ENCODE results near the gene DLGAP1. TPM values are rescaled to one million over a fixed set of nuclear protein-coding genes. Genes with fewer than 3 reads are reported as not detected.

DLGAP1 gene
- total RNA-seq, 2 experiments from 2014 or later = not detected

- Mint-ChIP-seq H3K9me3 (ENCODE audit: insufficient read depth) (no peaks in the 10 kb centered on the region), H3K27me3 (ENCODE audit: low read depth) (peaks cover 12% of the 10 kb centered on the region)
- POLR2A ChIA-PET = no interaction called here
Observed at GRCh38 chr18:3870914-3871313, 584.2 kb downstream of the DLGAP1 start.

GRCh38 chr18:3869848-3870247 is 585.3 kb downstream of the DLGAP1 start:
- ChIA-PET CTCF (interaction anchor here (0.9 to 2.3 kb wide), 3 partner anchors 37 to 99 kb away, joined by 3 to 18 read pairs (median 3); no protein-coding TSS in a partner anchor), POLR2A (no interaction called here)
- DNase-seq (no peak), ATAC-seq (no peak)
- no peak overlapping the region for H3K27ac Mint-ChIP-seq
- H3K4me1 Mint-ChIP-seq (ENCODE audit: low read depth) = no peaks in the 10 kb centered on the region
- no peak overlapping the region for H3K4me3 Mint-ChIP-seq
- no peaks in the 10 kb centered on the region for H3K9me3 Mint-ChIP-seq (ENCODE audit: insufficient read depth)
- peaks cover 12% of the 10 kb centered on the region for H3K27me3 Mint-ChIP-seq (ENCODE audit: low read depth)
- H3K36me3 Mint-ChIP-seq (ENCODE audit: low read depth) = no peaks in the 10 kb centered on the region

More at GRCh38 chr18:3870914-3871313, 584.2 kb downstream of the DLGAP1 start:
- Mint-ChIP-seq H3K27ac (no peak overlapping the region), H3K36me3 (ENCODE audit: low read depth) (no peaks in the 10 kb centered on the region), H3K4me1 (ENCODE audit: low read depth) (no peaks in the 10 kb centered on the region), H3K4me3 (no peak overlapping the region)
- DNase-seq (no peak), ATAC-seq (no peak)
- CTCF ChIA-PET = interaction anchor here (2.3 kb wide), 1 partner anchor 100 kb away, joined by 18 read pairs; no protein-coding TSS in a partner anchor

- DNase-seq (no peak), ATAC-seq (no peak)
- H3K9me3 Mint-ChIP-seq (ENCODE audit: insufficient read depth) = no peaks in the 10 kb centered on the region
- H3K27me3 Mint-ChIP-seq (ENCODE audit: low read depth) = peaks cover 5% of the 10 kb centered on the region
- no peaks in the 10 kb centered on the region for H3K4me1 Mint-ChIP-seq (ENCODE audit: low read depth)
- ChIA-PET POLR2A (no interaction called here), CTCF (interaction anchor here (1.3 kb wide), 1 partner anchor 149 kb away, joined by 3 read pairs; no protein-coding TSS in a partner anchor)
- H3K4me3 Mint-ChIP-seq = no peak overlapping the region
- no peaks in the 10 kb centered on the region for H3K36me3 Mint-ChIP-seq (ENCODE audit: low read depth)
- H3K27ac Mint-ChIP-seq = no peak overlapping the region
Observed at GRCh38 chr18:3867864-3868311, 587.2 kb downstream of the DLGAP1 start.

GRCh38 chr18:3867236-3867635 is 587.9 kb downstream of the DLGAP1 start:
- no peaks in the 10 kb centered on the region for H3K4me1 Mint-ChIP-seq (ENCODE audit: low read depth)
- no peaks in the 10 kb centered on the region for H3K36me3 Mint-ChIP-seq (ENCODE audit: low read depth)
- POLR2A ChIA-PET = no interaction called here
- ATAC-seq (no peak), DNase-seq (no peak)
- H3K27me3 Mint-ChIP-seq (ENCODE audit: low read depth) = no peaks in the 10 kb centered on the region
- no peak overlapping the region for H3K27ac Mint-ChIP-seq
- no peaks in the 10 kb centered on the region for H3K9me3 Mint-ChIP-seq (ENCODE audit: insufficient read depth)
- CTCF ChIA-PET = interaction anchor here (1.3 kb wide), 1 partner anchor 149 kb away, joined by 3 read pairs; no protein-coding TSS in a partner anchor
- H3K4me3 Mint-ChIP-seq = no peak overlapping the region

- Mint-ChIP-seq H3K4me3 (no peak overlapping the region), H3K27ac (no peak overlapping the region), H3K4me1 (ENCODE audit: low read depth) (no peaks in the 10 kb centered on the region), H3K36me3 (ENCODE audit: low read depth) (no peaks in the 10 kb centered on the region), H3K9me3 (ENCODE audit: insufficient read depth) (no peaks in the 10 kb centered on the region), H3K27me3 (ENCODE audit: low read depth) (no peaks in the 10 kb centered on the region)
- DNase-seq = no peak
- ChIA-PET CTCF (no interaction called here), POLR2A (no interaction called here)
- ATAC-seq = no peak
Observed at GRCh38 chr18:3864669-3865298, 590.3 kb downstream of the DLGAP1 start.

GRCh38 chr18:3863593-3863992 is 591.5 kb downstream of the DLGAP1 start:
- no peak overlapping the region for H3K4me3 Mint-ChIP-seq
- CTCF ChIA-PET = no interaction called here
- no peaks in the 10 kb centered on the region for H3K4me1 Mint-ChIP-seq (ENCODE audit: low read depth)
- POLR2A ChIA-PET = no interaction called here
- no peaks in the 10 kb centered on the region for H3K27me3 Mint-ChIP-seq (ENCODE audit: low read depth)
- no peaks in the 10 kb centered on the region for H3K36me3 Mint-ChIP-seq (ENCODE audit: low read depth)
- DNase-seq (no peak), ATAC-seq (no peak)
- no peaks in the 10 kb centered on the region for H3K9me3 Mint-ChIP-seq (ENCODE audit: insufficient read depth)
- H3K27ac Mint-ChIP-seq = no peak overlapping the region

GRCh38 chr18:3863006-3863405 is 592.1 kb downstream of the DLGAP1 start:
- Mint-ChIP-seq H3K36me3 (ENCODE audit: low read depth) (no peaks in the 10 kb centered on the region), H3K4me1 (ENCODE audit: low read depth) (no peaks in the 10 kb centered on the region), H3K27ac (no peak overlapping the region), H3K9me3 (ENCODE audit: insufficient read depth) (no peaks in the 10 kb centered on the region), H3K27me3 (ENCODE audit: low read depth) (no peaks in the 10 kb centered on the region), H3K4me3 (no peak overlapping the region)
- DNase-seq (no peak), ATAC-seq (no peak)
- ChIA-PET POLR2A (no interaction called here), CTCF (no interaction called here)

- ATAC-seq = no peak
- no peaks in the 10 kb centered on the region for H3K4me1 Mint-ChIP-seq (ENCODE audit: low read depth)
- no peaks in the 10 kb centered on the region for H3K36me3 Mint-ChIP-seq (ENCODE audit: low read depth)
- H3K4me3 Mint-ChIP-seq = no peak overlapping the region
- H3K27me3 Mint-ChIP-seq (ENCODE audit: low read depth) = no peaks in the 10 kb centered on the region
- ChIA-PET POLR2A (no interaction called here), CTCF (no interaction called here)
- DNase-seq = no peak
- H3K27ac Mint-ChIP-seq = no peak overlapping the region
- H3K9me3 Mint-ChIP-seq (ENCODE audit: insufficient read depth) = no peaks in the 10 kb centered on the region
Observed at GRCh38 chr18:3861495-3861894, 593.6 kb downstream of the DLGAP1 start.

GRCh38 chr18:3857544-3857943 is 597.6 kb downstream of the DLGAP1 start:
- Mint-ChIP-seq H3K9me3 (ENCODE audit: insufficient read depth) (no peaks in the 10 kb centered on the region), H3K27ac (no peak overlapping the region), H3K27me3 (ENCODE audit: low read depth) (no peaks in the 10 kb centered on the region), H3K36me3 (ENCODE audit: low read depth) (no peaks in the 10 kb centered on the region), H3K4me3 (no peak overlapping the region), H3K4me1 (ENCODE audit: low read depth) (no peaks in the 10 kb centered on the region)
- POLR2A ChIA-PET = no interaction called here
- DNase-seq (no peak), ATAC-seq (no peak)
- CTCF ChIA-PET = no interaction called here

- no peak overlapping the region for H3K27ac Mint-ChIP-seq
- no peaks in the 10 kb centered on the region for H3K9me3 Mint-ChIP-seq (ENCODE audit: insufficient read depth)
- DNase-seq (no peak), ATAC-seq (no peak)
- no peaks in the 10 kb centered on the region for H3K27me3 Mint-ChIP-seq (ENCODE audit: low read depth)
- H3K4me3 Mint-ChIP-seq = no peak overlapping the region
- H3K4me1 Mint-ChIP-seq (ENCODE audit: low read depth) = no peaks in the 10 kb centered on the region
- ChIA-PET POLR2A (no interaction called here), CTCF (no interaction called here)
- H3K36me3 Mint-ChIP-seq (ENCODE audit: low read depth) = no peaks in the 10 kb centered on the region
Observed at GRCh38 chr18:3855966-3856365, 599.1 kb downstream of the DLGAP1 start.

- ATAC-seq = no peak
- H3K27ac Mint-ChIP-seq = no peak overlapping the region
- POLR2A ChIA-PET = no interaction called here
Observed at GRCh38 chr18:3852321-3852720, 602.8 kb downstream of the DLGAP1 start.

GRCh38 chr18:3851159-3851558 is 603.9 kb downstream of the DLGAP1 start:
- no peak for ATAC-seq
- Mint-ChIP-seq H3K4me1 (ENCODE audit: low read depth) (no peaks in the 10 kb centered on the region), H3K27ac (no peak overlapping the region), H3K36me3 (ENCODE audit: low read depth) (no peaks in the 10 kb centered on the region), H3K4me3 (no peak overlapping the region), H3K9me3 (ENCODE audit: insufficient read depth) (no peaks in the 10 kb centered on the region), H3K27me3 (ENCODE audit: low read depth) (no peaks in the 10 kb centered on the region)
- ChIA-PET CTCF (no interaction called here), POLR2A (no interaction called here)
- no peak for DNase-seq

More at GRCh38 chr18:3852321-3852720, 602.8 kb downstream of the DLGAP1 start:
- CTCF ChIA-PET = no interaction called here
- Mint-ChIP-seq H3K27me3 (ENCODE audit: low read depth) (no peaks in the 10 kb centered on the region), H3K4me3 (no peak overlapping the region), H3K36me3 (ENCODE audit: low read depth) (no peaks in the 10 kb centered on the region), H3K9me3 (ENCODE audit: insufficient read depth) (no peaks in the 10 kb centered on the region), H3K4me1 (ENCODE audit: low read depth) (no peaks in the 10 kb centered on the region)
- no peak for DNase-seq

GRCh38 chr18:3848316-3848715 is 606.8 kb downstream of the DLGAP1 start:
- no peak overlapping the region for H3K27ac Mint-ChIP-seq
- no peaks in the 10 kb centered on the region for H3K4me1 Mint-ChIP-seq (ENCODE audit: low read depth)
- CTCF ChIA-PET = no interaction called here
- no peak overlapping the region for H3K4me3 Mint-ChIP-seq
- H3K36me3 Mint-ChIP-seq (ENCODE audit: low read depth) = no peaks in the 10 kb centered on the region
- H3K9me3 Mint-ChIP-seq (ENCODE audit: insufficient read depth) = no peaks in the 10 kb centered on the region
- POLR2A ChIA-PET = no interaction called here
- ATAC-seq (no peak), DNase-seq (no peak)
- H3K27me3 Mint-ChIP-seq (ENCODE audit: low read depth) = peaks cover 1% of the 10 kb centered on the region
